Erythroblast (primary cell): ENCODE measurements around the gene ATP6V0C.

ENCODE experiments used
- GATA1 ChIP-seq: IDR thresholded peaks from 2 replicates; pipeline ENCODE4 v1.6.1; 2011; ENCODE audit warnings: low read depth, mild to moderate bottlenecking, control low read depth, low read length, moderate library complexity
- POLR2A ChIP-seq: IDR thresholded peaks from 2 replicates; pipeline ENCODE4 v1.6.1; 2011; ENCODE audit warnings: mild to moderate bottlenecking, low read length

- TF ChIP-seq POLR2A, result no peak
- no peak for TF ChIP-seq GATA1
Measured at GRCh38 chr16:2519711-2520080, 5.9 kb downstream of the ATP6V0C start.
